ENCODE results near the gene ENTREP1.
"Not testable (repeated sequence)": the region's sequence is repeated elsewhere in the genome, so short reads cannot be mapped to it uniquely, and the experiment has no call there.

ENTREP1 gene

GRCh38 chr9:69371001-69371400 is 46.0 kb downstream of the ENTREP1 start:
- no peak for DNase-seq (ENCODE audit: low read depth)

- no peak for DNase-seq (ENCODE audit: low read depth)
Measured at GRCh38 chr9:69376651-69377050, 51.6 kb downstream of the ENTREP1 start.

DNA sequence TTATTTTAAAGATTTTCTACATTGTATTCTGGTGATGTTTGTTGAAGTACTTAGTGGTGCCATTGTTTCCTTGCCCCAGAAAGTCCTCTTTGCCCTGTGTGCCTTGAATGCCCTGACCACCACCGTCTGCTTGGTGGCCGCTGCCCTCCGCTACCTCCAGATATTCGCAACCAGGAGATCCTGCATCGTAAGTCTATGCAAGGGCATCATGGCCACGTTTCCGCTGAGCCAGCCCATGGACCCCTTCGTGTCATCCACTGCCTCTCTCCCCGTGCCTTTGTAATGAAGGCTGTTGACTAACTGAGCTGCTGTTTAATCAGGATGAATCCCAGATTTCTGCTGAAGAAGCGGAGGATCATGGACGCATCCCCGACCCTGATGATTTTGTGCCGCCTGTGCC is 52.3 kb downstream of the ENTREP1 start:
- no peak for DNase-seq (ENCODE audit: low read depth)

DNA sequence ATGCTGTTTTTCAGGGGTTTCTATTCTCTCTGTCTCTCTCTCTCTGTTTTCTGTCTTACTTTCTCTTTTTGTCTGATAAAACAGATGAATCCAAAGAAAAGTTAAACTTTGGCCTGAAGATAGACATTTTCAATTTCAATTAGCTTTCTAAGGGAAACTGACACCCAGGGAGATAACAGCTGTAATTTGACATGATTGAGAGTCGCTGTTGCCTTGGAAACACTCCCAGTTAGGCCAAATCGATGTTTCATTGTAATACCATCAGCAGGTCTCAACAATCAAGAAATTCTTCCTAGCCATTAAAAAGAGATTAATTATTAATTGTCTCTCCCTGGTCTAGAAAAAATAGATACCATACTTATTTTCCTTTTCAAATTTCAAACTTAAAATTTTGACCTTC is 53.0 kb downstream of the ENTREP1 start:
- DNase-seq (ENCODE audit: low read depth) = no peak

- no peak for DNase-seq (ENCODE audit: low read depth)
Measured at GRCh38 chr9:69379270-69379982, 54.4 kb downstream of the ENTREP1 start.

DNA sequence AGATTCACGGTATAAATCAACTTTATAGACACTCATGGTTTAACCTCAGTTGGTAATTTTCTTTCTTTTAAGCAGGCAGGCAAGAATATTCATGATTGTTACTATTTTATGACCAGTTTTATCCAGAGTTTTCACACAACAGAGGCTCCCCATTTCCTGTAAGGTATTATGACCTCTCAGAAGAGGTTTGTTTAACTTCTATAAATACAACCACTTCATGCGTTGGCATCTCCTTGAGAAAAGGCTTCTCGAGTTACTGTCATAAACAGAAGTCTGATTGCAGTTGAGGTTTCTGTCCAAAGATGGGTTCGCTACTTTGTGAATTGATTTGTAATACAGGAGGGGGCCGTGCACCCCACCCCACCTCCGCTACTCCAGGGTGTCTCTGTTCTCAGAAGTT is 55.3 kb downstream of the ENTREP1 start:
- DNase-seq (ENCODE audit: low read depth) = no peak

- DNase-seq (ENCODE audit: low read depth) = no peak
Measured at GRCh38 chr9:69380811-69381210, 55.8 kb downstream of the ENTREP1 start.

DNA sequence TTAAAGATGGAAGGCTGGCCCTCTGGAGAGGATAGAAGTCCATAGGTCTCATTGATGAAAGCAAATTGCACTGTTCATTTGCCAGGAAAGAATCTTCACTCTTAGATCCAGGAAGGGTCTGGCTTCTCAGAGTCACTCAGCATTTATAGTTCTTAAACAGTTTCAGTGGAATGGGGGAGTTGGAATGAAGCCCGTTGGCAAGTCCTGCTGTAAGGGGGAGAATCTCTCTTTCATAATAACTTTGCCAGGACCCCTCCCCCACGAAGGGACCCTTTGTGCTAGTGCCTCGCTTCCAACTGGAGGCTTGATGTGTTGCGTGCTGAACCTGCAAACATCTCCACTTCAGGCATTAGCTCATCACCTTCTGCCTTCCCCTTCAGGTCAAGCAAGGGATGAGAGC is 57.1 kb downstream of the ENTREP1 start:
- no peak for DNase-seq (ENCODE audit: low read depth)

- no peak for DNase-seq (ENCODE audit: low read depth)
Measured at GRCh38 chr9:69385581-69386033, 60.6 kb downstream of the ENTREP1 start.

- no peak for DNase-seq (ENCODE audit: low read depth)
Measured at GRCh38 chr9:69386651-69387050, 61.6 kb downstream of the ENTREP1 start.

GRCh38 chr9:69388596-69388995 is 63.6 kb downstream of the ENTREP1 start:
- no peak for DNase-seq (ENCODE audit: low read depth)

- no peak for DNase-seq (ENCODE audit: low read depth)
Measured at GRCh38 chr9:69389437-69389995, 64.5 kb downstream of the ENTREP1 start.

- no peak for DNase-seq (ENCODE audit: low read depth)
Measured at GRCh38 chr9:69391487-69391886, 66.5 kb downstream of the ENTREP1 start.

DNA sequence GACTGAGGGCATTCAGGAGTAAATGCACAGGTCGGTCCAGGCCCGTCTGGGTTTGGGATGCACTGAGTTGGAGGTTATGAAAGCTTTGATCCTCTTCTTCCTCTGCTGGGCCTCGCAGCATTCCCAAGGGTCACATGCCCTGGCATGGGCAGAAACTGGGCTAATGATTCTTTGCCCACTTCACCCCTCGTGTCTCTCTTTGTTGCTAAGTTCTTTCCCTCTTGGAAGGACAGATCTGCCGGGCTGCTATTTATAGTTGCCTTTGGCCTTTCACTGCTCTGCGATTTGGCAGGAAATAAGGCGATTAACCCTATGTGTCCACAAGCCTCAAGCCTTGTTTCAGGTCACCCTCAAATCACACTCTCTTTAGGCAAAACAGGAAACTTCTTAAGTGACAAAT is 66.9 kb downstream of the ENTREP1 start:
- DNase-seq (ENCODE audit: low read depth) = no peak

- no peak for DNase-seq (ENCODE audit: low read depth)
Measured at GRCh38 chr9:69392826-69393225, 67.8 kb downstream of the ENTREP1 start.

GRCh38 chr9:69393425-69393824 is 68.4 kb downstream of the ENTREP1 start:
- DNase-seq (ENCODE audit: low read depth) = no peak

- no peak for DNase-seq (ENCODE audit: low read depth)
Measured at GRCh38 chr9:69395718-69396117, 70.7 kb downstream of the ENTREP1 start.

- no peak for DNase-seq (ENCODE audit: low read depth)
Measured at GRCh38 chr9:69396759-69397158, 71.7 kb downstream of the ENTREP1 start.

DNA sequence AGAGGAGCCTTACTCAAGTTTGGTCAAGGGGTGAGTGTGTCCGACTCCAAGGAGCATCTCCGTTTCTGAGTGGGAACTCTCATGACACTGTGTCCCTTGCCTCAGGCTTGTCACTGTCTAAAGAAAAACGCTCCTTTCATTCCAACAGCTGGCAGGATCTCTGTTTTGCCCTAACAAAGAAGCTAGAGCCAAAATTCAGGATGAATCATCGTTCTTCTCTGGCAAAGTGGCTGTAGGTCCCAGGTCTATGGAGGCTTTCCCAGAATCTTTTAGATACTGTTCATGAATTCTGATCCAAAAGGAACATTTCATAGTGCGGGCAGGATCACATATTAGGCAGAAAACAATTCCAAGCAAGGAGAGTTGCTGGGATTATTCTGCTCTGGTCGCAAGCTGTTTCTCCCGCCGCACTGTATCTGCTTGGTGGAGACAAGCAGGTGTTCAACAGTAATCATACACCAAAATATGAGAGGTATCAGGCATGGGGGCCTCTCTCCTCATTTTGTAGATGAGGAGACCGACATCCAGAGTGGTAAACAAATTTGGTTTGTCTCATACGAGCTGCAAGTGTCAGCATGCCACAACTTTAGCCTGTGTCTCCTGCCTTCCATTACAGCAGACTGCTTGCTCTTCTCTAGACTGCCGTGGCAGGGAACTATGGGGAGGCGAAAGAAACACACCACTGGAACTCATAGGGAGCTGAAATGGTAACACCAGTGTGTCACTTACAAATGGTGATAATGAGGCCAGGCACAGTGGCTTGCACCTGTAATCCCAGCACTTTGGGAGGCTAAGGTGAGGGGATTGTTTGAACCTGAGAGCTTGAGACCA is 72.6 kb downstream of the ENTREP1 start:
- DNase-seq (ENCODE audit: low read depth) = no peak

- no peak for DNase-seq (ENCODE audit: low read depth)
Measured at GRCh38 chr9:69400470-69400869, 75.5 kb downstream of the ENTREP1 start.

GRCh38 chr9:69409936-69410335 is 84.9 kb downstream of the ENTREP1 start:
- DNase-seq (ENCODE audit: low read depth) = not testable (repeated sequence)

GRCh38 chr9:69411246-69411645 is 86.2 kb downstream of the ENTREP1 start:
- no peak for DNase-seq (ENCODE audit: low read depth)
